GM12892 (cell line): ENCODE data around the gene RBM15.
A peak's percentile ranks its signal among the peaks of the same experiment; 100 is the strongest.

ENCODE experiments used
- DNase-seq: peaks from one replicate; pipeline ENCODE4 v3.0.0; 2011; ENCODE audit not compliant: insufficient read length
- FAIRE-seq: peaks from 2 replicates; lab custom pipeline; 2011; peaks lifted over from hg19 to GRCh38; lab: Jason Lieb, UNC
- POLR2A ChIP-seq: IDR thresholded peaks from 2 replicates; pipeline ENCODE4 v1.6.1; 2011; ENCODE audit warnings: low read depth, low read length, control low read depth
- POLR2AphosphoS5 ChIP-seq: IDR thresholded peaks from 2 replicates; pipeline ENCODE4 v1.6.1; 2011; ENCODE audit warnings: low read depth, low read length, control low read depth
- TAF1 ChIP-seq: IDR thresholded peaks from 2 replicates; pipeline ENCODE4 v1.6.1; 2011; ENCODE audit warnings: low read depth, mild to moderate bottlenecking, control low read depth, low read length, borderline replicate concordance

Gene RBM15

DNA sequence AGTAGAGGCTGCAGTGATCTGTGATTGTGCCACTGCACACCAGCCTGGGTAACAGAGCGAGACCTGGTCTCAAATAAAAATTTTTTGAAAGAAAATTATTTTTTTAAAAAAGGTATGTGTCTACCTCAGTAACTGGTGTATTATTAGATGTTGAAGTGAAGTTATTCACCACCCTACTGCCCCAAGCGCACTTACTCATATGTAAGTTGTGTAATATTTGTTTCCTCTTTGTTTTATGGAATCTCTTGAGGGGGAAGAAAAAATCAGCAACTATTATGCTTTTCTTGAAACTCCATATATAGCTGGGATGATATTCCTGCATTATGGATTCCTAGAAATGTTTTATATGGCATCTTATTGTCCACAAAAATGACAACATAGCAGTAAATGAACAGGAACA lies 21.3 kb downstream of the RBM15 start:
- TF ChIP-seq TAF1 = no peak
- no peak for TF ChIP-seq POLR2AphosphoS5
- no peak for TF ChIP-seq POLR2A
- DNase-seq (no peak), FAIRE-seq (no peak)

GRCh38 chr1:110361856-110362255 lies 22.7 kb downstream of the RBM15 start:
- TF ChIP-seq POLR2A (no peak), POLR2AphosphoS5 (no peak), TAF1 (no peak)
- DNase-seq (no peak), FAIRE-seq (no peak)

- FAIRE-seq (no peak), DNase-seq (no peak)
- no peak for TF ChIP-seq POLR2AphosphoS5
- TF ChIP-seq TAF1 = no peak
- TF ChIP-seq POLR2A = no peak
Observed at GRCh38 chr1:110364221-110364620, 25.0 kb downstream of the RBM15 start.

DNA sequence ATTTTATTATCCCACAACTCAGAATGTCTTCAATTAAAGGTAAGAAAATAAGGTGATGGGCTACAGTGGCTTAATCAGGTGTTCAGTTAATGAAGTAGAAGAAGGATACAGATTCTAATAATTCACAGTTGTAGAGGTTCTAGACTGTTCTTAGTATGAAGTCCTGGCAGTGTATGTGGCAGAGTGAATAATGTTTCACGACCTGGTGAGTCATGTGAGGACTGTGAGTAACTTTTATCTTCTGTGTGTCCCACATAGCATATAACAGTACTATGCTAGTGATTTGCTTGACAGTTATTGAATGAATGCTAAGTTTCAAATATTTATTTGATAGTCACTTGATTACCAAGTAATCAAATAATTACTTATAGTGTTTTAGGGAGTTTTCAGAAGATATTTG lies 31.6 kb downstream of the RBM15 start:
- DNase-seq (no peak), FAIRE-seq (no peak)
- TF ChIP-seq TAF1 (no peak), POLR2A (no peak), POLR2AphosphoS5 (no peak)

GRCh38 chr1:110375490-110375889 lies 36.3 kb downstream of the RBM15 start:
- no peak for DNase-seq
- no peak for TF ChIP-seq TAF1
- no peak for TF ChIP-seq POLR2AphosphoS5
- TF ChIP-seq POLR2A = no peak
- FAIRE-seq = no peak

DNA sequence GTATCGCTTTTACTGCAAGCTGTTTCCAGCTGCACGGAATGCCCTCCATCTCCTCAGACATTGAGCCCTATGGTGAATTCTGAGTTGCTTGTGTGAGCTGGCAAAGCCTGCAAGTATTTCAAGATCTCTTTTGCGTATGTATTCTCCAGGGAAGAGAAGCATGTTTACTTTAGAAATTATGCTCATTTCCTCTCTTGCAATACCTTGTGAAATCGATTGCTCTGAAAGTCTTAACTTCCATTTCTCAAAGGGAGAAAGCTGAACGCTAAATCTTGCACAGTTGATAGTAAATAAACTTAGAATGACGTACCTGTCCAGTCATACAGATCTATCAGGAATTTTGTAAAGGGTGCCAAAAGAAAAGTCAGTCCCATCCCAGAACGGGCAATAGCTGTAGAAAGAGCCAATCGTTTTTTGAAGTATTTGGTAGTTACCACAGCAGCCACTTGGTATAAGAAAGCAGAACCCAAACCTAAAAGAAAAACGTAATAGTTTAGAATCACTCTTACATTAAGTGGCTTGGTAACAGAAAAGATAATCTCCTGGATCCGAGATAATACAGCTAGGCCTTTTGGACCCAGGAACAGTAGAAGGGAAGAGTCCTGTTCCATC lies 41.6 kb downstream of the RBM15 start:
- FAIRE-seq = no peak
- DNase-seq = no peak
- TF ChIP-seq TAF1 (no peak), POLR2A (no peak), POLR2AphosphoS5 (no peak)

DNA sequence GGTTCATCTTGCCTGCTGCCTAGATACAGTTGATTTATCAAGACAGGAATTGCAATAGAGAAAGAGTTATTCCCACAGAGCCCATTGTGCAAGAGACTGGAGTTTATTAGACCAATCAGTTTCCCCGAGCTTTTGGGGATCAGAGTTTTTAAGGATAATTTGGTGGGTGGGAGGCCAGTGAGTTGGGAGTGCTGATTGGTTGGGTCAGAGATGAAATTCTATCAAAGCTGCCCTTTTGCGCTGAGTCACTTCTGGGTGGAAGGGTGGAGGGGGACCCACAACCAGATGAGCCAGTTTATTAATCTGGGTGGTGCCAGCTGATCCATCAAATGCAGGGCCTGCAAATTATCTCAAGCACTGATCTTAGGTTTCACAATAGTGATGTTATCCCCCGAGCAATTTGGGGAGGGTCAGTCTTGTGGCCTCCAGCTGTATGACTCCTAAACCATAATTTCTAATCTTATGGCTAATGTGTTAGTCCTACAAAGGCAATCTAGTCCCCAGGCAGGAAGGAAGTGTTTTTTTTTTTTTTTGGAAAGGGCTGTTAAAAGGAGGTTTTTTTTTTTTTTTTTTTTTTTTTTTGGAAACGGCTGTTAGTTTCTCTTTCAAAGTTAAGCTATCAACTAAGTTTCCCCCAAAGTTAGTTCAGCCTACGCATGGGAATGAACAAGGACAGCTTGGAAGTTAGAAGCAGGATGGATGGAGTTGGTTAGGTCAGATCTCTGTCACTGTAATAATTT lies 44.2 kb downstream of the RBM15 start:
- TF ChIP-seq POLR2AphosphoS5 (no peak), POLR2A (no peak), TAF1 (no peak)
- DNase-seq (no peak), FAIRE-seq (peak; percentile 38)

DNA sequence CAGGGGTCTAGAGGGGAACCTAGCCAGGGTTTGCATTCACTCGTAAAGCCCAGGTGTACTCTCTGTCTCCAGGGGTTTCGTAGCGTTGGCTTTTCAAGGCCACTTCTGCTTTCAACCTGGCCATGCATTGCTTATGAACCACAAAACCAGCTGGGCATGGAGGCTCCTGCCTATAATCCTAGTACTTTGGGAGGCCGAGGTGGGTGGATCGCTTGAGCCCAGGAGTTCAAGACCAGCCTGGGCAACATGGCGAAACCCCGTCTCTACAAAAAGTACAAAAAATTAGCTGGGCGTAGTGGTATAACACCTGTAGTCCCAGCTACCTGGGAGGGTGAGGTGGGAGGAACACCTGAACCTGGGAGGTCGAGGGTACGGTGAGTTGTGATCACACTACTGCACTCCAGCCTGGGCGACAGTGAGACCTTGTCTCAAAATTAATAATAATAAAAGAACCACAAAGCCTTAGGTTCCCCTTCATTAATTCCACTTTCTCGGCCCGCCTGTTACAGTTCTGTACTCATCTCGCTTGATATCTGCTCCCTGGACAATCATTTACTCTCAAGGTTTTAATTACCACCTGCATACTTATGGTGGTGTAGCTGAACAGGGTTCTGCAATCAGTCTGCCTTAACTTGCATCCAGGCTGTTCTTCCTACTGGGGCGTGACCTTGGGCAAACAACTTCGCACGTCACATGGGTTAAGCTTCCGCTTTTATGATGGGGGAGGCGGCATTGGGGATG lies 45.6 kb downstream of the RBM15 start:
- DNase-seq = no peak
- 0 out of 2 replicates have a peak, but pooled peaks have one; percentile 22 for TF ChIP-seq POLR2A
- no peak for TF ChIP-seq POLR2AphosphoS5
- FAIRE-seq = peak; percentile 78

- TF ChIP-seq POLR2A = no peak
- no peak for TF ChIP-seq TAF1
- FAIRE-seq (no peak), DNase-seq (no peak)
Observed at GRCh38 chr1:110385369-110385768, 46.2 kb downstream of the RBM15 start.

DNA sequence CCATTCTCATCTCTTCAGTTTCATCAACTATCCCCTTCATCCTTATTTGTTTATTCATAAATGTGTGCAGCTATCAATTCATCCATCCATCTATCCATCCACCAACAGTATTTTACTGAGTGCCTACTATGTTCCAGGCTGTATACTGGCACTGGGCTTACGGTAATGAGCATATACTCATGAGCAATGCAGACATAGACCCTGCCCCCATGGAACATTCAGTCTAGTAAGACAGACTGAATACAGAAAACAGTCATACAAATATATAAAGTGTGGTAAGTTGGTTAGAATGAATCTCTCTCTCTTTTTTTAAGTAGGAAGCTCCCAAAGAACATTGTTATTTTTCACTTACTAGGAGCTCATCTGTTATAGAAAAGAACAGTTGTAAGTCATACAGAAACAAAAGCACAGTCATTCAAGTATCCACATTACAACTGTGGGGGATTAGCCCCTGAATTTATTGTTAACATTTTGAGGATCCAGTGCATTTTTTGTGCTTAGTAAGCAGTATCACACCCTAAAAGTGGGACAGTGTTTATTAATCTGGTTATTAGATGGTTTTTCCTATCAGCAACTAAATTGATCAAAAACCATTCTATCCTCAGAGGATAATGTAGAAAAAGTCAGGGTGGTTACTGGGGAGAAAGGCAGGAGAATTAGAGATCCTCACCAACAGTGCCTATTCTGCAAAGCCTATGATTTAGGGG lies 48.0 kb downstream of the RBM15 start:
- TF ChIP-seq POLR2AphosphoS5 (no peak), TAF1 (no peak), POLR2A (no peak)
- DNase-seq (no peak), FAIRE-seq (no peak)

DNA sequence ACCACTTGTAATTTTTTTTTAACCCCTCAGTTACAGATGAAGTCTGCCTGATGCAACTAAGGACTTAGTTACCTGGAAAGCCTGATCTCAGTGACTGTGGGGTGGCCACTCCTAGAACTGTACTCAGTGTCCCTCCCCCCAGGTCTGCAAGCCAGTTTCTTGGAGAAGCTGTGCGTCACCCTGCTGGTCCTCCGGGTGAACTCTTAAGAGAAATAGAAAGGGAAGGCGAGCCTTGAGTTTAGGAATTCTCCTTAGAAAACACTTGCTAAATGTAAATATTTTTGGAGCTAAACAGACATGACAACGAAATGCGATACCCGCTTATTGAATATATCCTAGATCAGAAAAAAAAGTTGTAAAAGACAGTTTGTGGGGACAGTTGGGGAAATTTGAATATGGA lies 50.9 kb downstream of the RBM15 start:
- TF ChIP-seq POLR2AphosphoS5 (no peak), TAF1 (no peak), POLR2A (no peak)
- FAIRE-seq (no peak), DNase-seq (no peak)

GRCh38 chr1:110390692-110391245 lies 51.6 kb downstream of the RBM15 start, which contains the start of gene SLC16A4:
TSS of gene SLC16A4 (minus strand) at chr1:110391026. CDS start at chr1:110389323, 1,703 bp downstream.
- DNase-seq = no peak

More at GRCh38 chr1:110390692-110391245, 51.6 kb downstream of the RBM15 start, which contains the start of gene SLC16A4:
- no peak for TF ChIP-seq POLR2AphosphoS5
- TF ChIP-seq TAF1 = no peak
- no peak for TF ChIP-seq POLR2A
- FAIRE-seq = no peak
